Epithelial cell of esophagus (primary cell): ENCODE results near the gene GDNF.

ENCODE experiments used
- DNase-seq: peaks from one replicate; pipeline ENCODE4 v3.0.0; 2010; ENCODE audit warnings: low read depth
- H3K4me3 ChIP-seq: 2 replicates; pipeline ENCODE4 v1.5.1; 2011; ENCODE audit warnings: mild to moderate bottlenecking, low read length, control low read depth
- TF ChIP-seq, protein P1 (sequence below): IDR thresholded peaks from 2 replicates; pipeline ENCODE4 v1.5.1; 2011; ENCODE audit warnings: low read depth, mild to moderate bottlenecking, low read length, control low read depth, inconsistent platforms; ENCODE audit not compliant: insufficient read depth; ENCODE audit errors: missing control alignments

The GDNF gene

DNA sequence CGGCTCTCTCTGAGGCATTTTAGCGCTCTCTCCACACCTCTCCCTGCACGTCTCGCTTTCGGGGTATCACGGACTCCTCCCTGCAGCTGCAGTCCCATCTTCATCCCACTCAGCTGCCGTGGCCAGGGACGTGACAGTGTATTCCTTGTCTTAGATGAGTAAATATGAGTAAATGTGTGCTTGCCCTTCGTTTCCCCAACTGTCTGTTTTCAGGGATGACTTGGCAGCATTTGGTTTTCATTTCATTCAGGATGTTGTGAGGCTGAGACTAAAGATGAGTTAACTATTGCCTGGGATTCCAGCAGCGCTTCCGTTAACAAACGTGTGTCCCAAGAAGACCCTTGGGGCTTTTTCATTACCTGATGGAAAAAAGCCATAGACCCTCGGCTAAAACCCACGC is 29.5 kb downstream of the GDNF start:
- DNase-seq, result no peak
- TF ChIP-seq, protein P1, sequence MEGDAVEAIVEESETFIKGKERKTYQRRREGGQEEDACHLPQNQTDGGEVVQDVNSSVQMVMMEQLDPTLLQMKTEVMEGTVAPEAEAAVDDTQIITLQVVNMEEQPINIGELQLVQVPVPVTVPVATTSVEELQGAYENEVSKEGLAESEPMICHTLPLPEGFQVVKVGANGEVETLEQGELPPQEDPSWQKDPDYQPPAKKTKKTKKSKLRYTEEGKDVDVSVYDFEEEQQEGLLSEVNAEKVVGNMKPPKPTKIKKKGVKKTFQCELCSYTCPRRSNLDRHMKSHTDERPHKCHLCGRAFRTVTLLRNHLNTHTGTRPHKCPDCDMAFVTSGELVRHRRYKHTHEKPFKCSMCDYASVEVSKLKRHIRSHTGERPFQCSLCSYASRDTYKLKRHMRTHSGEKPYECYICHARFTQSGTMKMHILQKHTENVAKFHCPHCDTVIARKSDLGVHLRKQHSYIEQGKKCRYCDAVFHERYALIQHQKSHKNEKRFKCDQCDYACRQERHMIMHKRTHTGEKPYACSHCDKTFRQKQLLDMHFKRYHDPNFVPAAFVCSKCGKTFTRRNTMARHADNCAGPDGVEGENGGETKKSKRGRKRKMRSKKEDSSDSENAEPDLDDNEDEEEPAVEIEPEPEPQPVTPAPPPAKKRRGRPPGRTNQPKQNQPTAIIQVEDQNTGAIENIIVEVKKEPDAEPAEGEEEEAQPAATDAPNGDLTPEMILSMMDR, result no peak
- H3K4me3 ChIP-seq, result no peak overlapping the region

DNA sequence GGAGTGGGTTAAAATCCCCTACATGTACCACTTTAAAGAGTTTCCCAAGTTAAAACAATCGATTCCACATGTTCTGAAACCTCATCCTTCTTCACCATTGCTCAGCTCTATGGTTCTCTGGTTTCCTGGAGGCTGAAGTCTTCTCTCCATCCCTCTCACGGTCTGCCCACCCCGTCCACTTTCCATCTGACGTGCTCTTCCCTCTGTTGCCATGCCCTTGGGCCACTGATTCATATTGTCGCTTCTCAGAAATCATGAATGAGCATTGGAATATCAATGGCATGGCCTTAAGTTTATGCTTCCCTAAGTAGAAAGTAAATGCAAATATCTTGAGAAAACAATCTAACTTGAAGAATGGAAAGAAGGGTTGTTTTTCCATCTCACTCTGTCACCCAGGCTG is 30.9 kb downstream of the GDNF start:
- H3K4me3 ChIP-seq, result no peak overlapping the region
- no peak for DNase-seq
- TF ChIP-seq, protein P1, result no peak

DNA sequence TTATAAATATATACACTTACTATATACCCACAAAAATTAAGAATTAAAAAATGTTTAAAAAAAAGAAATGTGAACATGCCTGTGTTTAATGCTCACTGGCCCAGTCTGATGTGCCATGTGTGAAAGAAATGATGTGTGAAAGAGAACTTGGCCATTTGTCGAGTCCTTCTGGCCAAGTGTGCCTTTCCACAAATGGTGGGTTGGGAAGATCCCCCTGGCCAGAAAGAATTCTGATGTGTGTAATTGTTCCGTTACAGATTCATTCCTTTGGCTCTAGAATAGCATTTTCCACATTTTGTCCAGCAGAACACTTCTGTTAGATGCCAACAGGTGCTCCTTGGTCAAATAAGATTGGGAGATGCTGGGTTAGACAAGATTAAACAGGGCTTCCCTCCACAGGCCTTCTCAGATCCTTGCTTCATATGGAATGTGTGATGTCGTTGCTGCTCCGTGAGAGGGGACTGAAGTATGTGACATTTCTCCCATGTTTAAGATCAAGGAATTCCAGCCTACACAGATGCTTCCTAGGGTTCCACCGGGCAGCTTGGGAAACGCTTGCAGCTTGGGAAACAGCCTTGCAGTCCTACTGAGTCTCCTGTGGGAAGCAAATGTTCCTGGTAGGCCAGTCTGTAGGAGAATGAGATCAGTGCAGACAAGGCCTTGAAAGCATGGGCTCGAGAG is 32.1 kb downstream of the GDNF start:
- DNase-seq, result no peak
- TF ChIP-seq, protein P1, result no peak
- no peak overlapping the region for H3K4me3 ChIP-seq

DNA sequence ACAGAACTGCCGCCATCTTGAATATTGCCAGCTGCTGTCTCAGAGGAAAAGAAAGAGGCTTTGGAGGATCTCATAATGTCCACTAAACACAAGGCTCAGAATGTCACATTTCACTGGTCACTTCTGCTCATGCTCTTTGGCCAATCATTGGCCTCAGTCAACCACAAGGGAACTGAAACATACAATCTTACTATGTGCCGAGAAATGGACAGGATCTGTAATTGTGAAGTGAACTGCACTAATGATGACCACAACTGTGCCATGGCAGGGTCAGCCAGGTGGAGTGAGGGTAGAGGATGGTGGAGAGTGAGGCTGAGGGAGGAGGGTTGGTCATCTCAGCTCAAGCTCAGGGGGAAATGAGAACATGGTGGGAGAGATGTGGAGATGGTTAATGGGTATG is 32.8 kb downstream of the GDNF start:
- no peak for DNase-seq
- no peak overlapping the region for H3K4me3 ChIP-seq
- TF ChIP-seq, protein P1, result no peak

- TF ChIP-seq, protein P1, result no peak
- DNase-seq, result no peak
- no peak overlapping the region for H3K4me3 ChIP-seq
Measured at GRCh38 chr5:37806476-37806875, 33.4 kb downstream of the GDNF start.

DNA sequence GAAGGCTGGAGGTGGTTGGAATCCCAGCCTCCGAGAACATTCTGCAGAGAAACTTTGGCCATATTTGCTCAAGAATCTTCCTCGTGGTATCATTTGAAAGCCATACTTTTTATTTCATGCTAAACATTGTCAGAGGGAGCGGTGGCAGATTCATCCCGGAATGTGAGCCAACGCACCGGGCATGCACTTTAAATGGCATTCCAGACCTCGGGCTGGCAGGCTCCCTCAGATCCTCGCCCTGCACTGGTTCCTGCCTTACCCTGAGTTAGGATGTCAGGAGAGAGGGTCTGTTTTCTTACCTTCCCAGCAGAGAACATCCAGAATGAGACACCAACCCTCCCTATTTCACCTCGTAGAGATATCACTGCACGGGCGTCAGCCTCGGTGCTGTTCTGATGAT is 33.8 kb downstream of the GDNF start:
- TF ChIP-seq, protein P1, result no peak
- H3K4me3 ChIP-seq, result no peak overlapping the region
- no peak for DNase-seq

DNA sequence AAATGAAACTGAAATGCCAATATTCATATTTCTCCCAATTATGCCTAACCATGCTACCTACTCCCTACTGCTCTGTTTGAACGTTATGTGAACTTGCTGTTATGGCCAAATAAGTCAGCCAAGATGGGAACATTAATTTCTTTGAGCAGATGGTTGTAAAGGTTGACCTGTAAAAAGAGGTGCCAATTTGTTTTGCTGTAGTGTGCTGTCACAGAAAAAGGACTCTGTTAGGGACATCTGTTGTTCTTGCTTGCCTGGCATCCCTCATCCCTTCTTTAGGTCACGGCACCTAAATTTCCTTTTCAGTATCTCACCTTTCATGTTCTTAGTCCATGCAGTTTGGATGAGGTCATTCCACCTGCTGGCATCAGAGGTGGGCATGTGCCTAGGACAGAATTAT is 35.4 kb downstream of the GDNF start:
- TF ChIP-seq, protein P1, result no peak
- DNase-seq, result no peak
- H3K4me3 ChIP-seq, result no peak overlapping the region
